GM20431 (cell line): ENCODE data around the gene BBS1.
"Not testable (repeated sequence)": the region's sequence is repeated elsewhere in the genome, so short reads cannot be mapped to it uniquely, and the experiment has no call there.

ENCODE experiments used
- in situ Hi-C: fragments of 300-500 bp; cut with MseI, MboI; formaldehyde crosslinking; loops from one replicate; pipeline ENCODE4 v1.15.0; 2020; ENCODE audit warnings: low sequenced_read_pairs; ENCODE audit not compliant: unreplicated experiment

BBS1 gene

GRCh38 chr11:66567787-66568123, 57.3 kb downstream of the BBS1 start:
- in situ Hi-C loops: loop anchor here (25.0 kb wide), 1 partner anchor 270 kb away; the partner anchor contains the start of gene RCE1

GRCh38 chr11:66568124-66568916, 57.9 kb downstream of the BBS1 start, which contains the start of gene CTSF:
CTSF (minus strand) TSS chr11:66568606; CDS start chr11:66568486, 120 bp downstream.
- in situ Hi-C loops: loop anchor here (25.0 kb wide), 1 partner anchor 269 kb away; the partner anchor contains the start of gene RCE1

- in situ Hi-C loops: loop anchor here (25.0 kb wide), 1 partner anchor 268 kb away; the partner anchor contains the start of gene RCE1
Observed at GRCh38 chr11:66569076-66569475, 58.6 kb downstream of the BBS1 start.

- in situ Hi-C loops: loop anchor here (10.0 to 25.0 kb wide), 2 partner anchors 105 to 267 kb away; partner anchors contain the start of genes RBM4B and RCE1
Observed at GRCh38 chr11:66570079-66570849, 59.8 kb downstream of the BBS1 start.

- in situ Hi-C loops: loop anchor here (10.0 to 25.0 kb wide), 2 partner anchors 104 to 266 kb away; partner anchors contain the start of genes RBM4B and RCE1
Observed at GRCh38 chr11:66570850-66571180, 60.4 kb downstream of the BBS1 start.

- in situ Hi-C loops: loop anchor here (10.0 kb wide), 1 partner anchor 96 kb away; the partner anchor contains the start of gene RBM4B
Observed at GRCh38 chr11:66579017-66579606, 68.7 kb downstream of the BBS1 start.

- in situ Hi-C loops: no loop called here
Observed at GRCh38 chr11:66580803-66581202, 70.4 kb downstream of the BBS1 start.

- in situ Hi-C loops: no loop called here
Observed at GRCh38 chr11:66581261-66581660, 70.8 kb downstream of the BBS1 start.

- in situ Hi-C loops: not testable (repeated sequence)
Observed at GRCh38 chr11:66582565-66583147, 72.2 kb downstream of the BBS1 start.
